NCI-H446 treated with DMSO at 0.1 percent for 48 hours (cell line): ENCODE results near the gene IGFALS.
A peak's percentile ranks its signal among the peaks of the same experiment; 100 is the strongest.

Experiments used
- DNase-seq: peaks from one replicate; lab custom pipeline; 2025; lab: John Stamatoyannopoulos, UW

Gene IGFALS

DNA sequence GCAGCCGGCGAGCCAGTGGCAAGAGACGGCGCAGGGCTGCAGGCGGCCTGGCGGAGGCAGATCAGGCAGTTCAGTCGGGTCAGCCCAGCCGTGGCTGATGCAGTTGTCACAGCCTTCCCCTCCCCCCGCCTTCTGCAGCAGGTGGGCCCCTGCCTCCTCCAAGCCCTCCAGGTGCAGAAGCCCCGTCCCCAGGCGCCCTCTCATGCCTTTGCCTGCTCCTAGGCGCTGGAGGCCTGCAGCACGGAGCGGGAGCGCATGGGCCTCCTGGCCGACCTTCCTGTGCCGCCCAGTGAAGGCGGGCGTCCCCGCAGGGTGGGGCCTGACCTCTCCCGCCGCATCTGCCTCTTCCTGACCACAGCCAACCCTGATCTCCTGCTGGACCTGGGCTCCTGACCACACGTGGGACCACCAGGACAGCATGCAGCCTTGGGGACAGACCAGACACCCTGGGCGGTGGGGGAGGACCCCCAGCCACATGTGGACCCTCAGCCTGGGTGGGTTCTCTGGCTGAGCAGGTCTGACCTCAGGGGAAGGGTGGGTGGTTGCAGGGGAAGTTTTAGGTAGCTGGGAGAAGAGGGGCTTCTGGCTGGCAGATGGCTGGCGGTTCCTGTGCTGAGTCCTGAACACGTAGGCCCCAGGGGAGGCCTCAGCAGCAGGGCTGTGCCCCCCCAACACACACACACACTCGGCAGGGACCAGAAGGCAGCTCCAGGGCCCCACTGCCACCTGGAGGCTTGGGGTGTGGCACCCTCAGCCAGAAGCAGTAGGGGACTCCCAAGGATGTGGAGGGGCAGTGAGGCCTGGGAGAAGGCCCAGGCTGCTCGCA, 17.4 kb downstream of the IGFALS start:
- DNase-seq = no peak

GRCh38 chr16:1775006-1775845, 18.3 kb downstream of the IGFALS start:
- DNase-seq = no peak

DNA sequence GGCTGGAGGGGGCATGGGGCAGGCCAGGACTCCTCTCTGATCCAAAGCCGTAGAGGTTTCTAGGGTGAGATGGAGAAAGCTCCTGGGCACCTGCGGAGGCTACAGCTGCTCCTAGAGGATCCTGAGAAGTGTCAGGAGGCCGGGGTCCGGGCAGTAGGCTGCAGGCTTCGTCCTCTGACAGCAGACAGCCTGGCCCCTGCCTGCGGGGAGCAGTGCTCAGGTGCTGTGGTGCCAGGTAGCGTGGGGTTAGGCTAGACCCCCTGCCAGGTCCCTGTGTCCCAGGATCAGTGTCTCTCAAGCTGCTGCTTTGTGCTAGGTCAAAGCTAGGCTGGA, 19.1 kb downstream of the IGFALS start:
- DNase-seq = no peak

DNA sequence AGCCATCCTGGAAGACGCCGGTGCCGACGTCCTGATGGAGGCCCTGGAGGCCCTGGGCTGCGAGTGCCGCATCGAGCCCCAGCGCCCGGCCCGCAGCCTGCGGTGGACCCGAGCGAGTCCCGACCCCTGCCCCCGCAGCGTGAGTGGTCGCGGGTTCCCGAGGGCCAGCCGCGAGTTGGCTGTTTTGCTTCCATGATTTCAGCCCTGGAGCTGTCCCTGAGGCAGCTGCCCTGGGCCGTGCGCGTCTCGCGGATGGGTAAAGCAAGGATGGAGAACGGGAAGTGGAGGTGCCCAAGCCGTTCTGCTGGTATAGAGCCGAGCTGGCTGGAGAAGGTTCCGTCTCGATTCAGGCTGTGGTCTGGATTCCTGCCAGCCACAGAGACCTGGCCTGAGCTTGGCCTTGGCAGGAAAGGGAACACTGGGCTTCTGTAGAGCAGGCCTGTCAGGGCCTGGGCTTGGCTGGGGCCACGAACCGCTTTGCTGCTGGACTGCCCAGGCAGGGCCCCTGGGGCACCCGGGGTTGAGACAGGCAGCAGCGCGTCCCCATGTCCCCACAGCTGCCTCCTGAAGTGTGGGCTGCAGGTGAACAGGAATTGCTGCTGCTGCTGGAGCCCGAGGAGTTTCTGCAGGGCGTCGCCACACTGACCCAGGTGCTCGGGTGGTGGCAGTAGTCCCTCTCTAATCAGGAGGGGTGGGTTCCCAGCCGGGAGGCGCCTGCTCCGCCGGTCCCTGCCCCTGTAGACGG, 19.6 kb downstream of the IGFALS start:
- DNase-seq = no peak

DNA sequence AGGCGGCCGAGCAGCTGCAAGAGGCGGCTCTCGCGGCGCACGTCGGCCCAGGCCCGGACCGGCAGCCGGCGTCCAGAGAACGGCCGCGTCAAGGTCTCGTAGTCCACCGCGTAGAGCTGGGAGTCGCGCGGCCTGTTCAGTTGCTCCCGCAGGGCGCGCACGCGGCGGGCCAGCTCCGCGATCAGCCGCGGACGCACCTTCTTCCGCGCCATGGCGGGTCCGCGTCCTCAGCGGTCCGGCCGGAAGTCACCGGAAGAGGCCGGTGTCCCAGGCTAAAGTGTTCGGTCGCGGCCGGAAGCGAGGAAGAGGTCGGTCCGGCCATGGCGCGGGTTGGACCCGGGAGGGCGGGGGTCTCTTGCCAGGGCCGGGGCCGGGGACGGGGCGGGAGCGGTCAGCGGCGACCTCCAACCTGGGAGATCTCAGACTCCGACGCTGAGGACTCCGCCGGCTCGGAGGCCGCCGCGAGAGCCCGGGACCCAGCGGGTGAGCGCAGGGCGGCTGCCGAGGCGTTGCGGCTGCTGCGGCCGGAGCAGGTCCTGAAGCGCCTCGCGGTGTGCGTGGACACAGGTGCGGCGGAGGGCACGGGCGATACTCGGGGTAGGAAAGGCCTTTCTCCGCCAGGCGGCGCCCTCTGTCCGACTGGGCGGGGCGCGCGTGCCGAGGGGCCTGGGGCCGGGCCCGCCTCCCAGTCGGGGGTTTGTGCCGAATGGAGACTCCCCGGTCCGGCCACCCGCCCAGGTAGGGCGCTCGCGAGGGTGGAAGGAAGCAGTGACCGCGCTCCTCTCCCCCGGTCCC, 20.4 kb downstream of the IGFALS start, which contains the start of gene MRPS34:
Gene MRPS34, minus strand, starts transcription at position 227 of the 795 bp plus-strand sequence. Its CDS starts 15 bp downstream, at position 212.
- DNase-seq = peak; percentile 35

DNA sequence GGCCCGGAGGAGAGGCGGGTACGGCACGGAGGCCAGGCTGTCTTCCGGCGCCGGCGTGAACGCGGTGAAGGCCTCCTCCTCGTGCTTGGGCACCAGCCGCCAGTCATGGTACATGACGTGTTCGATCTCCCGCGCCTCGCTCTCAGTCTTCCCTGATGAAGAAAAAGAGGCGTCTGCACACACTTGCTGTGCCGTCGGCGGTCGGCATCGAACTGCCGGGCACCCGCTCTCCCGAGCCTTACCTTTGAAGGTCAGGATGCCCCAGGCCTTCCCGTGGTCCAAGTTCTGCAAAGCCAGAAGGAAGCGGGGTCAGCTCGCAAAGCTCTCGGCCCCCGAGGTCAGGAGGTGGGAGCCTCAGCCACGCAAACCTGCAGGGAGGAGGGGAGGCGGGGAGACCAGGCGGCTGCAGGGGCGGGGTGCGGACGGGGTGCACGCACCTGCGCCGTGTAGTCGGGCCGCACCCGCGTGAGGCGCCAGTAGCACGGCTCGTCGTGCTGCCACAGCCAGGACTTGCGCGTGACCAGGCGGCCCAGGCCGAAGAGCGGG, 21.1 kb downstream of the IGFALS start, which contains the start of gene EME2:
Gene EME2, plus strand, starts transcription at position 449 of the 546 bp plus-strand sequence. CDS start 418 bp downstream, outside the sequence.
- no peak for DNase-seq

GRCh38 chr16:1771864-1772361, 21.6 kb downstream of the IGFALS start:
- no peak for DNase-seq

DNA sequence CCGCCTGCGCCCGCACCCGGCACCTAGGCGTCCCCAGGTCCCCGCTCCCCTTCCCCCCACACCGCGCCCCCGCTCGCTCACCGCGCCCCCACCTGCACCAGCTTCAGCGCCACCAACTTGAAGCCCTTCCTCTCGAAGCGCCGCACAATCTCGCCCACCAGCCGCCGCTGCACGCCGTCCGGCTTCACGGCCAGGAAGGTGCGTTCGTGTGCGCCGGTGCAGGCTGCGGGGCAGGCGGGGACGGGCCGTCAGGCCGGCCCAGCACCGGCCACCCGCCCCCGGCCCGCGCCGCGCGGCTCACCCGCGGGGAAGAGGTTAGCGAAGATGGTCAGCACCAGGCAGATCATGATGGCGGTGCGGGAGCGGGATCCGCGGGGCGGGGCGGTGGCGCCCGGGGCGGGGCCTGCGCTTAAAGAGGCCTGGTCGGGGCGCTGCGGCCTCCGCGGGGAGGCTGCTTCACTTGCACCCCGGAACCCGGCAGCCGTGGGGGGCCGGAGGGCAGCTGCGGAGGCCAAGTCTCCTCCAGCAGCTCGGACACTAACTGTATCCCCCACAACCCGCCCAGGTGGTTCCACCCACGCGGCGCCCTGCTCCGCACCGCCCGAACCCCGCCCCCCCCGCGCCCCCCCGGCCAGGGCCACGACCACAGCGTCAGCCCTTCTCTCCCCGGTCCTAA, 22.2 kb downstream of the IGFALS start, which contains the start of gene NME3:
Gene NME3, minus strand, starts transcription at position 356 of the 676 bp plus-strand sequence. Its CDS starts 9 bp downstream, at position 347.
- no peak for DNase-seq

GRCh38 chr16:1770328-1771187, 22.9 kb downstream of the IGFALS start:
- DNase-seq = no peak

- no peak for DNase-seq
These were observed 23.9 kb downstream of the IGFALS start for GRCh38 chr16:1769402-1770300.

- DNase-seq = no peak
These were observed 24.6 kb downstream of the IGFALS start for GRCh38 chr16:1768767-1769401.

- DNase-seq = no peak
These were observed 25.3 kb downstream of the IGFALS start for GRCh38 chr16:1768061-1768766.

- DNase-seq = no peak
These were observed 26.1 kb downstream of the IGFALS start for GRCh38 chr16:1767116-1767994.

DNA sequence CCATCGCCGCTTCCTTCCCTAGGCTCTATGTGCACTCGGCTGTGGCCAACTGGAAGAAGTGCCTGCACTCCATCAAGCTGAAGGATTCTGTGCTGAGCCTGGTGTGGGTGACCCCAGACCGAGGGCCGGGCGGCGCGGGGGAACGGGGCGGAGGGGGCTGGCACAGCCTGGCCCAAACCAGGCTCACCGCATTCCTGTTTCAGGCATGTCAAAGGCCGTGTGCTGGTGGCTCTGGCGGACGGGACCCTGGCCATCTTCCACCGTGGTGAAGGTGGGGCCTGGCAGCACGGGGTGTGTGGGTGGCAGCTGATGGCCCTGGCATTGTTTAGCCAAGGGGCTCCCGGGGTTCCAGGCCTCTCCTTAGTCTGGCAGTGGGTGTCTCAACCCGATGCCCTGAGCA, 26.8 kb downstream of the IGFALS start:
- no peak for DNase-seq

- no peak for DNase-seq
These were observed 27.3 kb downstream of the IGFALS start for GRCh38 chr16:1766231-1766630.

DNA sequence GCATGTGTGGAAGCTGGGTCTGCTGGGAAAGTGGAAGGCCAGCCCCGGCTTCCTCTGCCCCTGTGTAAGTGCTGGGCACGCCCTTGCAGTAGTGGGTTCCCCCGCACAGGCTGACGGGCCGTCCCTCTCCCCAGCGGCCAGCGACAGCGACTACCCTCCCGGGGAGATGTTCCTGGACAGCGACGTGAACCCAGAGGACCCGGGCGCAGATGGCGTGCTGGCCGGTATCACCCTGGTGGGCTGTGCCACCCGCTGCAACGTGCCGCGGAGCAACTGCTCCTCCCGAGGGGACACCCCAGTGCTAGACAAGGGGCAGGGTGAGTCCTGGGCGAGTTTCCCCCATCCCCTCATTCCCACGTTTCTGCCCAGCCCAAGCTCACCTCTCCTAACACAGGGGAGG, 27.7 kb downstream of the IGFALS start:
- DNase-seq = no peak
